Stimulated activated CD8-positive, alpha-beta memory T cell treated with anti-CD3 and anti-CD28 coated beads, Interleukin-4, amount 100 ng/mL, for 4 hours (primary cell): ENCODE data around the gene ADAMTS18.
"Not testable (repeated sequence)": the region's sequence is repeated elsewhere in the genome, so short reads cannot be mapped to it uniquely, and the experiment has no call there.

Source experiments
- DNase-seq, 2 donors: peaks; one replicate each; pipeline ENCODE4 v3.0.0-alpha.2; 2020; ENCODE audit warnings: low read depth in 2 of 2, low spot score in 1 of 2

Gene ADAMTS18

GRCh38 chr16:77290451-77291115 lies 144.3 kb downstream of the ADAMTS18 start:
- no peak for DNase-seq

- no peak for DNase-seq
Observed at GRCh38 chr16:77289331-77289809, 145.5 kb downstream of the ADAMTS18 start.

- DNase-seq, result no peak
Observed at GRCh38 chr16:77288222-77288621, 146.6 kb downstream of the ADAMTS18 start.

- no peak for DNase-seq
Observed at GRCh38 chr16:77285676-77286075, 149.2 kb downstream of the ADAMTS18 start.

- DNase-seq, result no peak
Observed at GRCh38 chr16:77282345-77282744, 152.5 kb downstream of the ADAMTS18 start.

- DNase-seq, result not testable (repeated sequence)
Observed at GRCh38 chr16:77279316-77279715, 155.5 kb downstream of the ADAMTS18 start.

- no peak for DNase-seq
Observed at GRCh38 chr16:77277571-77277970, 157.3 kb downstream of the ADAMTS18 start.

GRCh38 chr16:77277141-77277540 lies 157.7 kb downstream of the ADAMTS18 start:
- no peak for DNase-seq

GRCh38 chr16:77276661-77277060 lies 158.2 kb downstream of the ADAMTS18 start:
- DNase-seq, result no peak

GRCh38 chr16:77275303-77275702 lies 159.5 kb downstream of the ADAMTS18 start:
- DNase-seq, result not testable (repeated sequence)

GRCh38 chr16:77273815-77274214 lies 161.0 kb downstream of the ADAMTS18 start:
- no peak for DNase-seq

- DNase-seq, result no peak
Observed at GRCh38 chr16:77271532-77272426, 163.1 kb downstream of the ADAMTS18 start.

- DNase-seq, result not testable (repeated sequence)
Observed at GRCh38 chr16:77266185-77266584, 168.6 kb downstream of the ADAMTS18 start.

GRCh38 chr16:77262971-77263370 lies 171.9 kb downstream of the ADAMTS18 start:
- DNase-seq, result no peak

GRCh38 chr16:77250400-77250799 lies 184.4 kb downstream of the ADAMTS18 start:
- DNase-seq, result no peak

- DNase-seq, result no peak
Observed at GRCh38 chr16:77246150-77246549, 188.7 kb downstream of the ADAMTS18 start.

- not testable (repeated sequence) for DNase-seq
Observed at GRCh38 chr16:77242471-77242870, 192.4 kb downstream of the ADAMTS18 start.

GRCh38 chr16:77238593-77238992 lies 196.2 kb downstream of the ADAMTS18 start:
- no peak for DNase-seq

- DNase-seq, result peak; percentile 60 to 74
Observed at GRCh38 chr16:77236063-77236511, 198.7 kb downstream of the ADAMTS18 start.

- no peak for DNase-seq
Observed at GRCh38 chr16:77234611-77235010, 200.2 kb downstream of the ADAMTS18 start.

- no peak for DNase-seq
Observed at GRCh38 chr16:77233799-77234519, 200.9 kb downstream of the ADAMTS18 start.
